SK-N-SH treated with all-trans-retinoic acid at 6 μM for 48 hours (cell line): ENCODE measurements around the gene TRIM44.

ENCODE experiments used
- ARNTL ChIP-seq: fragments of 450-650 bp; formaldehyde crosslinking; IDR thresholded peaks from 2 replicates; pipeline ENCODE4 v1.5.0; 2020; ENCODE audit warnings: low read depth, mild to moderate bottlenecking, moderate library complexity, borderline replicate concordance
- CREB5 ChIP-seq: fragments of 250-450 bp; sonication (Bioruptor Pico); IDR thresholded peaks from 2 replicates; pipeline ENCODE4 v1.5.1; 2020; ENCODE audit warnings: low read depth, mild to moderate bottlenecking, moderate library complexity
- CSDC2 ChIP-seq: fragments of 250-450 bp; sonication (Bioruptor Pico); IDR thresholded peaks from 2 replicates; pipeline ENCODE4 v1.5.0; 2020; ENCODE audit warnings: mild to moderate bottlenecking, moderate library complexity
- ESRRG ChIP-seq: fragments of 250-450 bp; sonication (Bioruptor Pico); IDR thresholded peaks from 2 replicates; pipeline ENCODE4 v1.6.1; 2021; ENCODE audit warnings: mild to moderate bottlenecking
- GLIS3 ChIP-seq: fragments of 250-450 bp; sonication (Bioruptor Pico); IDR thresholded peaks from 2 replicates; pipeline ENCODE4 v1.5.0; 2020; ENCODE audit warnings: mild to moderate bottlenecking, moderate library complexity
- OSR1 ChIP-seq: fragments of 250-450 bp; sonication (Bioruptor Pico); IDR thresholded peaks from 2 replicates; pipeline ENCODE4 v1.8.0; 2022; ENCODE audit warnings: moderate library complexity, mild to moderate bottlenecking, inconsistent platforms
- PPARA ChIP-seq: fragments of 250-450 bp; sonication (Bioruptor Pico); IDR thresholded peaks from 2 replicates; pipeline ENCODE4 v1.5.0; 2020; ENCODE audit warnings: mild to moderate bottlenecking, borderline replicate concordance
- RARB ChIP-seq: fragments of 250-450 bp; sonication (Bioruptor Pico); IDR thresholded peaks from 2 replicates; pipeline ENCODE4 v1.8.0; 2021; ENCODE audit warnings: mild to moderate bottlenecking, moderate library complexity
- ZC3H10 ChIP-seq: fragments of 250-450 bp; sonication (Bioruptor Pico); IDR thresholded peaks from 2 replicates; pipeline ENCODE4 v1.5.1; 2021; ENCODE audit warnings: mild to moderate bottlenecking, moderate library complexity
- ZFP3 ChIP-seq: fragments of 250-450 bp; sonication (Bioruptor Pico); IDR thresholded peaks from 2 replicates; pipeline ENCODE4 v1.5.0; 2020; ENCODE audit warnings: mild to moderate bottlenecking, moderate library complexity
- ZFP30 ChIP-seq: fragments of 450-650 bp; formaldehyde crosslinking; IDR thresholded peaks from 2 replicates; pipeline ENCODE4 v1.5.0; 2022; ENCODE audit warnings: mild to moderate bottlenecking, moderate library complexity
- ZNF565 ChIP-seq: fragments of 450-650 bp; formaldehyde crosslinking; conservative IDR thresholded peaks from 2 replicates; pipeline ENCODE4 v1.5.0; 2020; ENCODE audit warnings: low read depth, mild to moderate bottlenecking, moderate library complexity
- TF ChIP-seq, protein P1 (sequence below): fragments of 250-450 bp; sonication (Bioruptor Pico); IDR thresholded peaks from 2 replicates; pipeline ENCODE4 v1.5.0; 2020; ENCODE audit warnings: mild to moderate bottlenecking, moderate library complexity
- TF ChIP-seq, protein P2 (sequence below): fragments of 250-450 bp; sonication (Bioruptor Pico); IDR thresholded peaks from 2 replicates; pipeline ENCODE4 v1.8.0; 2020; ENCODE audit warnings: mild to moderate bottlenecking, moderate library complexity, borderline replicate concordance

- TF ChIP-seq GLIS3 (CRISPR knock-in tag) = no peak
- TF ChIP-seq, protein P1, sequence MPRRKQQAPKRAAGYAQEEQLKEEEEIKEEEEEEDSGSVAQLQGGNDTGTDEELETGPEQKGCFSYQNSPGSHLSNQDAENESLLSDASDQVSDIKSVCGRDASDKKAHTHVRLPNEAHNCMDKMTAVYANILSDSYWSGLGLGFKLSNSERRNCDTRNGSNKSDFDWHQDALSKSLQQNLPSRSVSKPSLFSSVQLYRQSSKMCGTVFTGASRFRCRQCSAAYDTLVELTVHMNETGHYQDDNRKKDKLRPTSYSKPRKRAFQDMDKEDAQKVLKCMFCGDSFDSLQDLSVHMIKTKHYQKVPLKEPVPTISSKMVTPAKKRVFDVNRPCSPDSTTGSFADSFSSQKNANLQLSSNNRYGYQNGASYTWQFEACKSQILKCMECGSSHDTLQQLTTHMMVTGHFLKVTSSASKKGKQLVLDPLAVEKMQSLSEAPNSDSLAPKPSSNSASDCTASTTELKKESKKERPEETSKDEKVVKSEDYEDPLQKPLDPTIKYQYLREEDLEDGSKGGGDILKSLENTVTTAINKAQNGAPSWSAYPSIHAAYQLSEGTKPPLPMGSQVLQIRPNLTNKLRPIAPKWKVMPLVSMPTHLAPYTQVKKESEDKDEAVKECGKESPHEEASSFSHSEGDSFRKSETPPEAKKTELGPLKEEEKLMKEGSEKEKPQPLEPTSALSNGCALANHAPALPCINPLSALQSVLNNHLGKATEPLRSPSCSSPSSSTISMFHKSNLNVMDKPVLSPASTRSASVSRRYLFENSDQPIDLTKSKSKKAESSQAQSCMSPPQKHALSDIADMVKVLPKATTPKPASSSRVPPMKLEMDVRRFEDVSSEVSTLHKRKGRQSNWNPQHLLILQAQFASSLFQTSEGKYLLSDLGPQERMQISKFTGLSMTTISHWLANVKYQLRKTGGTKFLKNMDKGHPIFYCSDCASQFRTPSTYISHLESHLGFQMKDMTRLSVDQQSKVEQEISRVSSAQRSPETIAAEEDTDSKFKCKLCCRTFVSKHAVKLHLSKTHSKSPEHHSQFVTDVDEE (CRISPR knock-in tag) = no peak
- TF ChIP-seq ARNTL = no peak
- TF ChIP-seq CREB5 (CRISPR knock-in tag) = no peak
- TF ChIP-seq RARB = no peak
- no peak for TF ChIP-seq PPARA (CRISPR knock-in tag)
- no peak for TF ChIP-seq ZFP3 (CRISPR knock-in tag)
- no peak for TF ChIP-seq ZFP30 (CRISPR knock-in tag)
- TF ChIP-seq, protein P2, sequence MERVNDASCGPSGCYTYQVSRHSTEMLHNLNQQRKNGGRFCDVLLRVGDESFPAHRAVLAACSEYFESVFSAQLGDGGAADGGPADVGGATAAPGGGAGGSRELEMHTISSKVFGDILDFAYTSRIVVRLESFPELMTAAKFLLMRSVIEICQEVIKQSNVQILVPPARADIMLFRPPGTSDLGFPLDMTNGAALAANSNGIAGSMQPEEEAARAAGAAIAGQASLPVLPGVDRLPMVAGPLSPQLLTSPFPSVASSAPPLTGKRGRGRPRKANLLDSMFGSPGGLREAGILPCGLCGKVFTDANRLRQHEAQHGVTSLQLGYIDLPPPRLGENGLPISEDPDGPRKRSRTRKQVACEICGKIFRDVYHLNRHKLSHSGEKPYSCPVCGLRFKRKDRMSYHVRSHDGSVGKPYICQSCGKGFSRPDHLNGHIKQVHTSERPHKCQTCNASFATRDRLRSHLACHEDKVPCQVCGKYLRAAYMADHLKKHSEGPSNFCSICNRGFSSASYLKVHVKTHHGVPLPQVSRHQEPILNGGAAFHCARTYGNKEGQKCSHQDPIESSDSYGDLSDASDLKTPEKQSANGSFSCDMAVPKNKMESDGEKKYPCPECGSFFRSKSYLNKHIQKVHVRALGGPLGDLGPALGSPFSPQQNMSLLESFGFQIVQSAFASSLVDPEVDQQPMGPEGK (CRISPR knock-in tag) = no peak
- TF ChIP-seq CSDC2 (CRISPR knock-in tag) = no peak
- no peak for TF ChIP-seq ZNF565 (CRISPR knock-in tag)
- TF ChIP-seq ESRRG (CRISPR knock-in tag) = no peak
- no peak for TF ChIP-seq OSR1 (CRISPR knock-in tag)
- no peak for TF ChIP-seq ZC3H10 (CRISPR knock-in tag)
Measured at GRCh38 chr11:35861191-35861590, 198.6 kb downstream of the TRIM44 start.
